Measurements from ENCODE around the gene DYTN.
"Not testable (repeated sequence)": the region's sequence is repeated elsewhere in the genome, so short reads cannot be mapped to it uniquely, and the experiment has no call there.

The DYTN gene

GRCh38 chr2:206718296-206718695 lies at the start of gene DYTN:
DYTN (minus strand) TSS chr2:206718396; CDS start chr2:206718279, 117 bp downstream.
- DNase-seq, result no peak

- DNase-seq, result no peak
Observed at GRCh38 chr2:206766057-206766930, 48.1 kb upstream of the DYTN start.

- peak; percentile 91 to 93 for DNase-seq
Observed at GRCh38 chr2:206765242-206766056, 47.3 kb upstream of the DYTN start, which contains the start of the genes FASTKD2 and MDH1B. FASTKD2 (plus strand) TSS chr2:206765606; CDS start chr2:206766694, 1,088 bp downstream. MDH1B (minus strand) TSS chr2:206765328; CDS start chr2:206765271, 57 bp downstream.

GRCh38 chr2:206764673-206765241 lies 46.6 kb upstream of the DYTN start:
- DNase-seq, result no peak

GRCh38 chr2:206756816-206757215 lies 38.6 kb upstream of the DYTN start:
- DNase-seq, result no peak

- DNase-seq, result no peak
Observed at GRCh38 chr2:206740800-206741199, 22.6 kb upstream of the DYTN start.

GRCh38 chr2:206739271-206739670 lies 21.1 kb upstream of the DYTN start:
- DNase-seq, result no peak

- DNase-seq, result peak; percentile 22 to 26
Observed at GRCh38 chr2:206736935-206737334, 18.7 kb upstream of the DYTN start.

GRCh38 chr2:206733341-206733740 lies 15.1 kb upstream of the DYTN start:
- DNase-seq, result no peak

- peak in 1 of 2 experiments; percentile 18 for DNase-seq
Observed at GRCh38 chr2:206728277-206729199, 10.3 kb upstream of the DYTN start.

- DNase-seq, result no peak
Observed at GRCh38 chr2:206727287-206727686, 9.1 kb upstream of the DYTN start.

- no peak for DNase-seq
Observed at GRCh38 chr2:206723288-206723687, 5.1 kb upstream of the DYTN start.

- DNase-seq, result no peak
Observed at GRCh38 chr2:206721256-206721920, 3.2 kb upstream of the DYTN start.

GRCh38 chr2:206716623-206717022 lies 1.6 kb downstream of the DYTN start:
- DNase-seq, result no peak

GRCh38 chr2:206715183-206715582 lies 3.0 kb downstream of the DYTN start:
- DNase-seq, result not testable (repeated sequence)

- DNase-seq, result no peak
Observed at GRCh38 chr2:206713746-206714145, 4.5 kb downstream of the DYTN start.

GRCh38 chr2:206708286-206708685 lies 9.9 kb downstream of the DYTN start:
- no peak for DNase-seq

GRCh38 chr2:206707164-206707701 lies 11.0 kb downstream of the DYTN start:
- no peak for DNase-seq

GRCh38 chr2:206701952-206702605 lies 16.1 kb downstream of the DYTN start:
- no peak for DNase-seq

GRCh38 chr2:206700156-206700555 lies 18.0 kb downstream of the DYTN start:
- no peak for DNase-seq

GRCh38 chr2:206698811-206699210 lies 19.4 kb downstream of the DYTN start:
- DNase-seq, result no peak
